Activated CD8-positive, alpha-beta memory T cell treated with anti-CD3 and anti-CD28 coated beads for 48 hours (primary cell): ENCODE results near the gene LPIN3.

Experiments
- DNase-seq, 3 experiments: peaks; one replicate each; pipeline ENCODE4 v3.0.0-alpha.2; 2020; ENCODE audit warnings: low read depth in 2 of 3, low spot score in 2 of 3

LPIN3 gene

GRCh38 chr20:41349266-41349665, 8.6 kb downstream of the LPIN3 start:
- no peak for DNase-seq

GRCh38 chr20:41349943-41350342, 9.3 kb downstream of the LPIN3 start:
- DNase-seq: no peak

GRCh38 chr20:41350408-41350962, 9.9 kb downstream of the LPIN3 start:
- DNase-seq: no peak

- no peak for DNase-seq
These were observed 11.5 kb downstream of the LPIN3 start for GRCh38 chr20:41352106-41352505.

GRCh38 chr20:41352666-41353065, 12.0 kb downstream of the LPIN3 start:
- DNase-seq: no peak

GRCh38 chr20:41353530-41353929, 12.9 kb downstream of the LPIN3 start:
- no peak for DNase-seq

GRCh38 chr20:41355192-41355591, 14.6 kb downstream of the LPIN3 start:
- DNase-seq: no peak

- DNase-seq: no peak
These were observed 15.1 kb downstream of the LPIN3 start for GRCh38 chr20:41355598-41356203.

GRCh38 chr20:41356951-41357350, 16.3 kb downstream of the LPIN3 start:
- no peak for DNase-seq

GRCh38 chr20:41357424-41358163, 17.0 kb downstream of the LPIN3 start:
- DNase-seq: no peak

GRCh38 chr20:41358230-41358629, 17.6 kb downstream of the LPIN3 start:
- DNase-seq: no peak

GRCh38 chr20:41358717-41359116, 18.1 kb downstream of the LPIN3 start:
- no peak for DNase-seq

- DNase-seq: no peak
These were observed 19.0 kb downstream of the LPIN3 start for GRCh38 chr20:41359541-41360011.

GRCh38 chr20:41360831-41361756, 20.5 kb downstream of the LPIN3 start:
- DNase-seq: no peak

GRCh38 chr20:41361757-41362747, 21.4 kb downstream of the LPIN3 start:
- no peak for DNase-seq

GRCh38 chr20:41362748-41363140, 22.1 kb downstream of the LPIN3 start:
- no peak for DNase-seq

- no peak for DNase-seq
These were observed 23.0 kb downstream of the LPIN3 start for GRCh38 chr20:41363601-41364000.

- no peak for DNase-seq
These were observed 23.7 kb downstream of the LPIN3 start for GRCh38 chr20:41364236-41364855.

- no peak for DNase-seq
These were observed 24.5 kb downstream of the LPIN3 start for GRCh38 chr20:41364967-41365765.
